Choroid plexus epithelial cell (primary cell): ENCODE results near the gene ZFHX3.

ENCODE experiments used
- DNase-seq: peaks from one replicate; pipeline ENCODE4 v3.0.0-alpha.2; 2010; ENCODE audit warnings: low read depth
- H3K4me3 ChIP-seq: 2 replicates; pipeline ENCODE4 v1.5.1; 2011; ENCODE audit warnings: low read depth, mild to moderate bottlenecking, control low read depth, low read length, moderate library complexity
- TF ChIP-seq, protein P1 (sequence below): conservative IDR thresholded peaks from 2 replicates; pipeline ENCODE4 v1.5.1; 2011; ENCODE audit warnings: low read depth, mild to moderate bottlenecking, control low read depth, inconsistent platforms, low read length, moderate library complexity

ZFHX3 gene

GRCh38 chr16:73050201-73051099 is 2.5 kb upstream of the ZFHX3 start:
- TF ChIP-seq, protein P1, sequence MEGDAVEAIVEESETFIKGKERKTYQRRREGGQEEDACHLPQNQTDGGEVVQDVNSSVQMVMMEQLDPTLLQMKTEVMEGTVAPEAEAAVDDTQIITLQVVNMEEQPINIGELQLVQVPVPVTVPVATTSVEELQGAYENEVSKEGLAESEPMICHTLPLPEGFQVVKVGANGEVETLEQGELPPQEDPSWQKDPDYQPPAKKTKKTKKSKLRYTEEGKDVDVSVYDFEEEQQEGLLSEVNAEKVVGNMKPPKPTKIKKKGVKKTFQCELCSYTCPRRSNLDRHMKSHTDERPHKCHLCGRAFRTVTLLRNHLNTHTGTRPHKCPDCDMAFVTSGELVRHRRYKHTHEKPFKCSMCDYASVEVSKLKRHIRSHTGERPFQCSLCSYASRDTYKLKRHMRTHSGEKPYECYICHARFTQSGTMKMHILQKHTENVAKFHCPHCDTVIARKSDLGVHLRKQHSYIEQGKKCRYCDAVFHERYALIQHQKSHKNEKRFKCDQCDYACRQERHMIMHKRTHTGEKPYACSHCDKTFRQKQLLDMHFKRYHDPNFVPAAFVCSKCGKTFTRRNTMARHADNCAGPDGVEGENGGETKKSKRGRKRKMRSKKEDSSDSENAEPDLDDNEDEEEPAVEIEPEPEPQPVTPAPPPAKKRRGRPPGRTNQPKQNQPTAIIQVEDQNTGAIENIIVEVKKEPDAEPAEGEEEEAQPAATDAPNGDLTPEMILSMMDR = peak; percentile 23
- no peak overlapping the region for H3K4me3 ChIP-seq
- no peak for DNase-seq

DNA sequence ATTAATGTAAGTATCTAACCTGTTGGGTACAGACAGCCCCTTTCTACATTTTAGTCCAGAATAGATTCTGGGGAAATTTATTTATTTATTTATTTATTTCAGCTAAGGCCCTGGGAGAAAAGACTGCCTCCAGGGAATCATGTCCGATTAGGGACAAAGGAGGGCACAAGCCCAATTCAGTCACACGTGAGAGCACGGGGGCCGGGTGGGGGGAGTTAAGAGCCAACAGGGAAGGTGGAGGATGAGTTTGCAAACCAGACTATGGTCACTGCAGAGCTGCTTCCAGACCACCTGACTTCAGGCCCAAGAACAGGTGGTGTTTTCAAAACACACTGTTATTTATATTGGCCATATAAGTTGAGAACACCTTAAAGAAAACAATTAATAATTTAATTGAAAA is 1.6 kb upstream of the ZFHX3 start:
- no peak overlapping the region for H3K4me3 ChIP-seq
- TF ChIP-seq, protein P1 = no peak
- DNase-seq = no peak

- no peak overlapping the region for H3K4me3 ChIP-seq
- DNase-seq = no peak
- TF ChIP-seq, protein P1 = no peak
These were observed 1.2 kb upstream of the ZFHX3 start for GRCh38 chr16:73049091-73049490.

GRCh38 chr16:73048292-73049080 is 558 bp upstream of the ZFHX3 start:
- no peak for DNase-seq
- peak overlapping the region; percentile 75 for H3K4me3 ChIP-seq
- TF ChIP-seq, protein P1 = no peak

DNA sequence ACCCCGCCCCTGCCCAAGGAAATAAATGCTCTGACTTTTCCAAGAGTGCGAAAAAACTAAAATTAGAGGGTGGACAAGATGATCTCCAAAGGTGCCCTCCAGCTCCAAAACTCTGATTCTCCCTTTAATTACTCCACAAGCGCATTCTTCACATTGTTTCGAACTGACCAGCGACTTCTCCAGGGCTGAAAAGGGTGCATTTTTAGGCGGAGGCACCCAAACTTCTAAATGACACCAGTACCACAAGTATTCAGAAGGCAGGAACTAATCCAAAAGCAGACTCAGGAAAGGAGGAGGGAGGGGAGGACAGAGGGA is 750 bp downstream of the ZFHX3 start:
- peak; percentile 46 for DNase-seq
- H3K4me3 ChIP-seq = peak overlapping the region; percentile 75
- TF ChIP-seq, protein P1 = no peak

DNA sequence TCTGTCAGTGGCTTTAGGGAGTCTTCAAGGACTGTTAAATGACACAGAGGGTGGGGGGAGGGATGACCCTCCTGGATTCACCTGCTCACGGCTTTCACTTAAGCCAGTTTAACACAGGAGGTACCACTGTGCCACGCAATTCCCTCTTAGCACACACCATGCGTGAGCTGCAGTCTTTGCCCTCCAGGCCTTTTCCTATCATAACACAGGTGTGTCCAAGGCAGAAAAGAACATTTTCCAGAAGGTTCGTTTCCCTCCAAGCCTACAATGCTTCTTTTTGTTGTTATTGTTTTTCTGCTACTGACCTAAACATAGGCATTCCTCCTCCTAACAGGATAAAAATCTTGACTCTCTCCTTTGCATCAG is 1.1 kb downstream of the ZFHX3 start:
- TF ChIP-seq, protein P1 = no peak
- no peak overlapping the region for H3K4me3 ChIP-seq
- DNase-seq = no peak
